Vagina (tissue), 2 donors: ENCODE measurements around the gene DOCK11.

ENCODE experiments used
- CTCF ChIP-seq, 3 experiments: fragments of 450-650 bp in 2 of 3; fragments of 200-600 bp in 1 of 3; sonication (generic) in 1 of 3; IDR thresholded peaks; one replicate each; pipeline ENCODE4 v1.5.1; 2017 to 2019; ENCODE audit warnings: antibody characterized with exemption in 3 of 3, mild to moderate bottlenecking in 2 of 3, moderate library complexity in 2 of 3
- POLR2A ChIP-seq, 2 donors: fragments of 450-650 bp; IDR thresholded peaks; one replicate each; pipeline ENCODE4 v1.6.1; 2017; ENCODE audit warnings: antibody characterized with exemption in 2 of 2, mild to moderate bottlenecking in 2 of 2, moderate library complexity in 2 of 2

GRCh38 chrX:118571836-118572235 lies 76.2 kb downstream of the DOCK11 start:
- no peak for TF ChIP-seq CTCF (IDR thresholded peaks at IDR 0.05)
- TF ChIP-seq POLR2A (IDR thresholded peaks at IDR 0.05), result no peak
